SK-N-SH (cell line): Measurements from ENCODE around the gene KANK4. TPM values are rescaled to one million over a fixed set of nuclear protein-coding genes. Genes with fewer than 3 reads are reported as not detected.

Experiments
- CTCF ChIA-PET: fragments of 300-600, 350-600 bp; formaldehyde crosslinking; extraction: SDS; loops from one replicate; lab custom pipeline; 2021; lab: Yijun Ruan, JAX
- POLR2A ChIA-PET: fragments of 350-600 bp; sonication (Branson Sonifier 250); formaldehyde crosslinking; extraction: SDS; loops from one replicate; lab custom pipeline; 2020; ENCODE audit warnings: antibody characterized with exemption, inconsistent platforms; lab: Yijun Ruan, JAX
- DNase-seq: peaks from one replicate; pipeline ENCODE4 v3.0.0; 2012
- H2AFZ ChIP-seq: fragments of 200-600 bp; sonication (generic); 2 replicates; pipeline ENCODE4 v1.8.1; 2016; ENCODE audit warnings: antibody characterized with exemption, mild to moderate bottlenecking, low read depth
- H3F3A ChIP-seq: fragments of 200-600 bp; sonication (generic); replicated peaks from 2 replicates; pipeline ENCODE3; 2016; ENCODE audit warnings: antibody characterized with exemption, mild to moderate bottlenecking; ENCODE audit not compliant: insufficient read depth
- H3K27ac ChIP-seq, 2 experiments: fragments of 200-500 bp in 1 of 2; fragments of 200-600 bp in 1 of 2; sonication (Bioruptor generic) in 1 of 2; sonication (generic), shearing (Covaris generic) in 1 of 2; 2 replicates each; pipeline versions ENCODE4 v1.5.1 to v1.6.1; 2014 to 2016; ENCODE audit warnings: low read depth in 2 of 2, inconsistent platforms in 1 of 2, low read length in 1 of 2, mild to moderate bottlenecking in 1 of 2, mixed read lengths in 1 of 2
- H3K27me3 ChIP-seq: fragments of 200-600 bp; sonication (generic), shearing (Covaris generic); 2 replicates; pipeline ENCODE4 v1.6.1; 2016; ENCODE audit warnings: mixed run types; ENCODE audit not compliant: insufficient read depth
- H3K36me3 ChIP-seq, 2 experiments: fragments of 200-500 bp in 1 of 2; fragments of 200-600 bp in 1 of 2; sonication (Bioruptor generic) in 1 of 2; sonication (generic) in 1 of 2; replicated peaks in 1 of 2; 2 replicates each; pipeline versions ENCODE3 to v1.5.1; 2014 to 2016; ENCODE audit warnings: low read length in 1 of 2, mild to moderate bottlenecking in 1 of 2; ENCODE audit not compliant: insufficient read depth in 2 of 2, control insufficient read depth in 1 of 2
- H3K4me1 ChIP-seq, 2 experiments: fragments of 200-500 bp in 1 of 2; fragments of 200-600 bp in 1 of 2; sonication (Bioruptor generic) in 1 of 2; sonication (generic), shearing (Covaris generic) in 1 of 2; 2 replicates each; pipeline versions ENCODE4 v1.5.1 to v1.6.1; 2014 to 2016; ENCODE audit warnings: low read depth in 1 of 2, low read length in 1 of 2, mixed run types in 1 of 2; ENCODE audit not compliant: insufficient read depth in 2 of 2, control insufficient read depth in 1 of 2
- H3K4me2 ChIP-seq: fragments of 200-600 bp; sonication (generic), shearing (Covaris generic); 2 replicates; pipeline ENCODE4 v1.6.1; 2017; ENCODE audit warnings: mixed run types
- H3K4me3 ChIP-seq, 2 experiments: fragments of 200-500 bp in 1 of 2; fragments of 200-600 bp in 1 of 2; sonication (Bioruptor generic) in 1 of 2; sonication (generic), shearing (Covaris generic) in 1 of 2; 2 replicates each; pipeline versions ENCODE4 v1.5.1 to v1.8.1; 2014 to 2016; ENCODE audit warnings: low read depth in 2 of 2, inconsistent platforms in 1 of 2, low read length in 1 of 2, mild to moderate bottlenecking in 1 of 2, mixed read lengths in 1 of 2, moderate library complexity in 1 of 2
- H3K79me2 ChIP-seq: fragments of 200-600 bp; sonication (generic); 2 replicates; pipeline ENCODE4 v1.8.1; 2017; ENCODE audit warnings: mild to moderate bottlenecking; ENCODE audit not compliant: insufficient read depth
- H3K9ac ChIP-seq: fragments of 200-600 bp; sonication (generic); 2 replicates; pipeline ENCODE4 v1.6.1; 2017; ENCODE audit warnings: mixed run types
- H3K9me2 ChIP-seq: fragments of 200-600 bp; sonication (generic); 2 replicates; pipeline ENCODE4 v1.6.1; 2017; ENCODE audit warnings: mixed run types
- H3K9me3 ChIP-seq: fragments of 200-600 bp; sonication (generic); 2 replicates; pipeline ENCODE4 v1.6.1; 2017; ENCODE audit warnings: mixed run types, mild to moderate bottlenecking, moderate library complexity
- H4K20me1 ChIP-seq: fragments of 200-600 bp; sonication (generic); 2 replicates; pipeline ENCODE4 v1.6.1; 2017; ENCODE audit warnings: mild to moderate bottlenecking, mixed run types; ENCODE audit not compliant: insufficient read depth
- CHD2 ChIP-seq: fragments of 150-350 bp; IDR thresholded peaks from 2 replicates; pipeline ENCODE4 v1.6.1; 2018; ENCODE audit warnings: low read length; ENCODE audit not compliant: partially characterized antibody
- CTCF ChIP-seq: fragments of 200-600 bp; sonication (generic); IDR thresholded peaks from 2 replicates; pipeline ENCODE4 v1.6.1; 2017; ENCODE audit warnings: antibody characterized with exemption, mild to moderate bottlenecking, moderate library complexity
- EP300 ChIP-seq, 2 experiments: IDR thresholded peaks; 2 replicates each; pipeline versions ENCODE4 v1.4.0 to v1.6.1; 2012; ENCODE audit warnings: borderline replicate concordance in 1 of 2, low read depth in 1 of 2, low read length in 1 of 2
- FOSL2 ChIP-seq: IDR thresholded peaks from 2 replicates; pipeline ENCODE4 v1.4.0; 2012; ENCODE audit warnings: low read depth, mild to moderate bottlenecking, moderate library complexity, borderline replicate concordance
- FOXM1 ChIP-seq: IDR thresholded peaks from 2 replicates; pipeline ENCODE4 v1.4.0; 2012; ENCODE audit warnings: low read depth, mild to moderate bottlenecking
- GATA2 ChIP-seq: sonication (generic); formaldehyde crosslinking; IDR thresholded peaks from 2 replicates; pipeline ENCODE4 v1.5.0; 2020; ENCODE audit warnings: mild to moderate bottlenecking, missing genetic modification reagents
- JUND ChIP-seq: IDR thresholded peaks from 2 replicates; pipeline ENCODE4 v1.4.0; 2012
- MEF2A ChIP-seq: IDR thresholded peaks from 2 replicates; pipeline ENCODE4 v1.4.0; 2012; ENCODE audit warnings: low read depth, borderline replicate concordance
- MXI1 ChIP-seq: IDR thresholded peaks from 2 replicates; pipeline ENCODE4 v1.6.1; 2012; ENCODE audit warnings: mild to moderate bottlenecking, low read depth, low read length, improper control_type of control experiment
- NRF1 ChIP-seq: IDR thresholded peaks from 2 replicates; pipeline ENCODE4 v1.6.1; 2012; ENCODE audit warnings: low read depth, mild to moderate bottlenecking, low read length
- PBX3 ChIP-seq: IDR thresholded peaks from 2 replicates; pipeline ENCODE4; 2012
- RCOR1 ChIP-seq: fragments of 150-350 bp; IDR thresholded peaks from 2 replicates; pipeline ENCODE4 v1.6.1; 2017; ENCODE audit warnings: antibody characterized with exemption, low read length
- REST ChIP-seq: IDR thresholded peaks from 2 replicates; pipeline ENCODE4 v1.6.1; 2012; ENCODE audit warnings: mild to moderate bottlenecking, low read depth, low read length, moderate library complexity
- RXRA ChIP-seq: IDR thresholded peaks from 2 replicates; pipeline ENCODE4 v1.4.0; 2012; ENCODE audit warnings: low read depth, mild to moderate bottlenecking, borderline replicate concordance
- SMC3 ChIP-seq: IDR thresholded peaks from 2 replicates; pipeline ENCODE4 v1.6.1; 2012; ENCODE audit warnings: low read depth, low read length, improper control_type of control experiment
- TAF1 ChIP-seq: IDR thresholded peaks from 2 replicates; pipeline ENCODE4 v1.6.1; 2012; ENCODE audit warnings: low read depth, mild to moderate bottlenecking, low read length, moderate library complexity, borderline replicate concordance
- TCF12 ChIP-seq: IDR thresholded peaks from 2 replicates; pipeline ENCODE4 v1.4.0; 2012
- USF2 ChIP-seq: fragments of 150-350 bp; IDR thresholded peaks from 2 replicates; pipeline ENCODE4 v1.6.1; 2017; ENCODE audit warnings: antibody characterized with exemption, low read length, low read depth, borderline replicate concordance
- YY1 ChIP-seq: IDR thresholded peaks from 2 replicates; pipeline ENCODE4 v1.4.0; 2012; ENCODE audit warnings: low read depth, mild to moderate bottlenecking
- WGBS: methylation state at CpG from one replicate; pipeline ENCODE4 v1.1.6; 2017; ENCODE audit warnings: low lambda C conversion rate; 5-methylcytosine and 5-hydroxymethylcytosine counted together
- polyA plus RNA-seq, 3 experiments: library from polyadenylated mRNA; depleted of rRNA; stranded (reverse); fragments of >200 nt; gene quantifications; 2 replicates each; pipeline ENCODE4 v1.2.3, GENCODE V29; 2012

KANK4 gene
- polyA plus RNA-seq, 1 of the 3 experiments (the other 2 are of a cell fraction) = not detected

GRCh38 chr1:62368989-62369388, 49.8 kb upstream of the KANK4 start (continued):
- TF ChIP-seq EP300 (IDR thresholded peaks at IDR 0.05; ENCODE audit: borderline replicate concordance in 1 of 2, low read depth in 1 of 2, low read length in 1 of 2) (peak in 1 of 2 experiments; percentile 25; a peak in 1 of 4 replicates), YY1 (no peak), MXI1 (no peak), SMC3 (no peak), JUND (no peak), TAF1 (no peak), TCF12 (no peak), CTCF (no peak), MEF2A (no peak)

- Histone ChIP-seq H4K20me1 (no peaks in the 10 kb centered on the region), H2AFZ (no peak overlapping the region), H3K4me1 (peaks cover 0 to 6% of the 10 kb centered on the region in 2 experiments; a peak in 1 of 4 replicates), H3K4me3 (no peak overlapping the region), H3F3A (no peaks in the 10 kb centered on the region), H3K9ac (no peak overlapping the region), H3K9me2 (no peaks in the 10 kb centered on the region), H3K27ac (no peak overlapping the region), H3K36me3 (no peaks in the 10 kb centered on the region), H3K9me3 (no peaks in the 10 kb centered on the region), H3K27me3 (no peaks in the 10 kb centered on the region), H3K79me2 (no peaks in the 10 kb centered on the region)
- WGBS = 68% methylated on average over 6 of the region's 7 CpGs
- CTCF ChIA-PET = no interaction called here
- no peak for DNase-seq
- POLR2A ChIA-PET = no interaction called here
- TF ChIP-seq RCOR1 = no peak
- TF ChIP-seq PBX3 = no peak
- no peak for TF ChIP-seq MXI1
- TF ChIP-seq FOSL2 = no peak
- TF ChIP-seq CHD2 = no peak
- no peak for TF ChIP-seq FOXM1
- TF ChIP-seq, all 33 proteins: peak for 0
- no peak overlapping the region for H3K4me2 ChIP-seq
These were observed 47.8 kb upstream of the KANK4 start for GRCh38 chr1:62367005-62367557.

- Histone ChIP-seq H4K20me1 (no peaks in the 10 kb centered on the region), H3K9me2 (no peaks in the 10 kb centered on the region), H3K79me2 (no peaks in the 10 kb centered on the region), H3F3A (no peaks in the 10 kb centered on the region), H3K4me1 (peaks cover 0 to 8% of the 10 kb centered on the region in 2 experiments; a peak in 1 of 4 replicates), H3K9me3 (no peaks in the 10 kb centered on the region), H3K4me2 (no peak overlapping the region), H3K27me3 (no peaks in the 10 kb centered on the region), H3K36me3 (no peaks in the 10 kb centered on the region), H3K4me3 (no peak overlapping the region), H2AFZ (no peak overlapping the region), H3K9ac (no peak overlapping the region), H3K27ac (no peak overlapping the region)
- POLR2A ChIA-PET = no interaction called here
- TF ChIP-seq USF2 (no peak), FOSL2 (no peak), GATA2 (no peak), YY1 (no peak), RXRA (no peak), NRF1 (no peak), REST (no peak)
- no peak for DNase-seq
- CTCF ChIA-PET = no interaction called here
These were observed 45.5 kb upstream of the KANK4 start for GRCh38 chr1:62364721-62365120.
